Measurements from ENCODE around the gene POLR2E. TPM values are rescaled to one million over a fixed set of nuclear protein-coding genes. Genes with fewer than 3 reads are reported as not detected.

Gene POLR2E
- 38.2 and 129 TPM in 2 replicates for total RNA-seq (2011; cell fraction: chromatin; rRNA removed; ENCODE audit: low replicate concordance)
- total RNA-seq (2011; cell fraction: nucleolus; rRNA removed) = 126 and 135 TPM in 2 replicates
- 74.1 and 78.7 TPM in 2 replicates for total RNA-seq (2011; cell fraction: nucleoplasm; rRNA removed)
- 297 and 441 TPM in 2 replicates for total RNA-seq (2014; rRNA removed)
- 40.2 and 78.0 TPM in 2 replicates for total RNA-seq (2014; rRNA removed; fragmentation: Illumina TruSeq; extraction: Trizol)
- 141 and 144 TPM in 2 replicates for total RNA-seq (2015; rRNA removed; fragmentation: Illumina TruSeq; extraction: Trizol)
- total RNA-seq (2021) = 328 and 351 TPM in 2 replicates
- 244 and 334 TPM in 2 replicates for polyA plus RNA-seq (2011; rRNA removed)
- polyA plus RNA-seq (2011; cell fraction: cytosol; rRNA removed) = 305 and 616 TPM in 2 replicates
- polyA plus RNA-seq (2011; cell fraction: nucleus; rRNA removed) = 112 and 143 TPM in 2 replicates
- 291 and 445 TPM in 2 replicates for polyA plus RNA-seq (2012)
- 267 and 448 TPM in 2 replicates for polyA plus RNA-seq (2014; fragmentation: Illumina TruSeq; extraction: Trizol)
- 10 to 100 TPM in 1 of 2 experiments, 1 to 10 TPM in 1; 3.4 to 32.5 TPM for polyA plus RNA-seq (2014; fragmentation: Nextera tagmentation; extraction: Ambion mirVana)
- polyA plus RNA-seq (2014; rRNA removed) = 413 and 438 TPM in 2 replicates
- 36.0 and 77.6 TPM in 2 replicates for polyA minus RNA-seq (2011; rRNA and poly(A)+ RNA removed)
- 127 and 173 TPM in 2 replicates for polyA minus RNA-seq (2011; cell fraction: cytosol; rRNA and poly(A)+ RNA removed)
- 45.4 and 50.5 TPM in 2 replicates for polyA minus RNA-seq (2011; cell fraction: nucleus; rRNA and poly(A)+ RNA removed)
- Bru-seq, nascent RNA = percentile 77 among the genes with signal in this experiment
- percentile 79 among the genes with signal in this experiment for BruChase-seq, experiment 1, labeled RNA remaining after a 2-hour chase
- BruChase-seq, experiment 2, labeled RNA remaining after a 6-hour chase = percentile 82 among the genes with signal in this experiment
- long read RNA-seq, experiment 1, transcript POLR2E-205 (7 exons, 2,441 nt) = minor isoform, 10 of 948 reads
- long read RNA-seq, experiment 1, transcript POLR2E-211 (8 exons, 1,749 nt) = minor isoform, 6 of 948 reads
- long read RNA-seq, experiment 1, transcript POLR2E-203 (2 exons, 756 nt) = minor isoform, 40 of 948 reads
- long read RNA-seq, experiment 1, transcript POLR2E-213 (8 exons, 2,831 nt) = major isoform, 500 of 948 reads
- long read RNA-seq, experiment 1, partial matches to known transcripts = 221 of 948 reads
- long read RNA-seq, experiment 1, other reads (novel, unspliced or antisense) = 169 of 948 reads
- long read RNA-seq, experiment 2, transcript POLR2E-213 (8 exons, 2,831 nt) = major isoform, 334 of 412 reads
- long read RNA-seq, experiment 2, transcript POLR2E-203 (2 exons, 756 nt) = minor isoform, 6 of 412 reads
- long read RNA-seq, experiment 2, transcript POLR2E-205 (7 exons, 2,441 nt) = minor isoform, 5 of 412 reads
- long read RNA-seq, experiment 2, partial matches to known transcripts = 22 of 412 reads
- long read RNA-seq, experiment 2, other reads (novel, unspliced or antisense) = 41 of 412 reads
- long read RNA-seq, experiment 3, transcript POLR2E-213 (8 exons, 2,831 nt) = major isoform, 633 of 674 reads
- long read RNA-seq, experiment 3, transcript POLR2E-205 (7 exons, 2,441 nt) = minor isoform, 9 of 674 reads
- long read RNA-seq, experiment 3, partial matches to known transcripts = 7 of 674 reads
- long read RNA-seq, experiment 3, other reads (novel, unspliced or antisense) = 23 of 674 reads

- ChIA-PET CTCF (ENCODE audit: low intra/inter-chr PET ratio) (no interaction called here), POLR2A (interaction anchor here (0.6 to 6.2 kb wide), 3 partner anchors 11 to 145 kb away, joined by 3 to 45 read pairs (median 3); no protein-coding TSS in a partner anchor)
- H3K9me1 ChIP-seq (ENCODE audit: control insufficient read depth, insufficient read depth, low read length) = no peaks in the 10 kb centered on the region
- DNase-seq (ENCODE audit: extremely low read depth in 1 of 4, low spot score in 3 of 4) (peak; percentile 92 to 98 (median 95)), ATAC-seq (peak; percentile 95), FAIRE-seq (peak; percentile 99)
- peak within 1 kb of the TSS; percentile 65 for H3K27ac ChIP-seq (ENCODE audit: extremely low read depth, low read depth, low read length)
- in situ Hi-C loops (cut with MboI) = no loop called here
- no TSS peak for BruUV-seq (replicated peaks)
- peak within 1 kb of the TSS; percentile 87 to 100 for H3K9ac ChIP-seq (ENCODE audit: insufficient read depth in 1 of 2, low read depth in 2 of 2, low read length in 2 of 2)
- H3K4me1 ChIP-seq (replicated peaks in 1 of 2; ENCODE audit: control insufficient read depth in 2 of 2, insufficient read depth in 2 of 2, low read length in 2 of 2) = peaks cover 24 to 61% of the 10 kb centered on the region in 2 experiments; a peak in 4 of 5 replicates
- H3K4me3 ChIP-seq = peak within 1 kb of the TSS; percentile 78
- peaks cover 11% of the 10 kb centered on the region; the same call in 1 of the 2 replicates for H4K20me1 ChIP-seq (replicated peaks; ENCODE audit: control insufficient read depth, insufficient read depth, low read length)
- peaks cover 7% of the 10 kb centered on the region for H3K9me3 ChIP-seq (replicated peaks; ENCODE audit: control insufficient read depth, insufficient read depth, low read depth, low read length)
- H3K27me3 ChIP-seq (ENCODE audit: control insufficient read depth in 2 of 2, insufficient read depth in 2 of 2, low read length in 2 of 2) = no peaks in the 10 kb centered on the region
- peak within 1 kb of the TSS; percentile 88 for H3K4me2 ChIP-seq (ENCODE audit: insufficient read depth, low read length)
- peaks cover 34% of the 10 kb centered on the region for H3K36me3 ChIP-seq (ENCODE audit: control insufficient read depth, insufficient read depth, low read length)
- WGBS (ENCODE audit: insufficient coverage, low coverage, missing lambda C conversion rate) = under 1% methylated on average over 45 of the region's 81 CpGs
- H3K79me2 ChIP-seq (ENCODE audit: control insufficient read depth, insufficient read depth, low read length) = peaks cover 42% of the 10 kb centered on the region
- H2AFZ ChIP-seq (ENCODE audit: low read depth, low read length) = peak within 1 kb of the TSS; percentile 73
- intact Hi-C loops (cut with micrococcal nuclease) = no loop called here
- TF ChIP-seq THAP12 (CRISPR knock-in tag; IDR thresholded peaks at IDR 0.05) (no peak), RBM22 (IDR thresholded peaks at IDR 0.05; ENCODE audit: low read depth, low read length, poor library complexity, severe bottlenecking) (peak; percentile 45), RBFOX2 (IDR thresholded peaks at IDR 0.05; ENCODE audit: low read depth, low read length) (peak; percentile 83), TFAM (CRISPR knock-in tag; conservative IDR thresholded peaks at IDR 0.05) (no peak), ZNF12 (CRISPR knock-in tag; IDR thresholded peaks at IDR 0.05) (no peak), GATAD2B (IDR thresholded peaks at IDR 0.05; ENCODE audit: borderline replicate concordance) (no peak)
These were observed at the start of gene POLR2E for GRCh38 chr19:1094978-1095701. Gene POLR2E (minus strand): TSS chr19:1095375. CDS start chr19:1095315, 60 bp downstream.

Data from K562 (cell line).